Measurements from ENCODE around the gene PPARGC1A.

- TF ChIP-seq, protein P1, sequence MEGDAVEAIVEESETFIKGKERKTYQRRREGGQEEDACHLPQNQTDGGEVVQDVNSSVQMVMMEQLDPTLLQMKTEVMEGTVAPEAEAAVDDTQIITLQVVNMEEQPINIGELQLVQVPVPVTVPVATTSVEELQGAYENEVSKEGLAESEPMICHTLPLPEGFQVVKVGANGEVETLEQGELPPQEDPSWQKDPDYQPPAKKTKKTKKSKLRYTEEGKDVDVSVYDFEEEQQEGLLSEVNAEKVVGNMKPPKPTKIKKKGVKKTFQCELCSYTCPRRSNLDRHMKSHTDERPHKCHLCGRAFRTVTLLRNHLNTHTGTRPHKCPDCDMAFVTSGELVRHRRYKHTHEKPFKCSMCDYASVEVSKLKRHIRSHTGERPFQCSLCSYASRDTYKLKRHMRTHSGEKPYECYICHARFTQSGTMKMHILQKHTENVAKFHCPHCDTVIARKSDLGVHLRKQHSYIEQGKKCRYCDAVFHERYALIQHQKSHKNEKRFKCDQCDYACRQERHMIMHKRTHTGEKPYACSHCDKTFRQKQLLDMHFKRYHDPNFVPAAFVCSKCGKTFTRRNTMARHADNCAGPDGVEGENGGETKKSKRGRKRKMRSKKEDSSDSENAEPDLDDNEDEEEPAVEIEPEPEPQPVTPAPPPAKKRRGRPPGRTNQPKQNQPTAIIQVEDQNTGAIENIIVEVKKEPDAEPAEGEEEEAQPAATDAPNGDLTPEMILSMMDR (IDR thresholded peaks at IDR 0.05): no peak
- TF ChIP-seq POLR2A (IDR thresholded peaks at IDR 0.05): no peak
- TF ChIP-seq POLR2AphosphoS5 (IDR thresholded peaks at IDR 0.05): no peak
Measured at GRCh38 chr4:23878912-23879732, 10.7 kb downstream of the PPARGC1A start.
